Lung microvascular endothelial cell (primary cell): ENCODE measurements around the gene PFDN1. TPM values are rescaled to one million over a fixed set of nuclear protein-coding genes. Genes with fewer than 3 reads are reported as not detected.

Experiments used
- DNase-seq, 2 donors: peaks; one replicate each; pipeline versions ENCODE4 v3.0.0 to v3.0.0-alpha.2; 2010; ENCODE audit warnings: low read depth in 2 of 2
- total RNA-seq: library from RNA; depleted of rRNA; stranded (reverse); fragments of >200 nt; gene quantifications from 2 replicates; pipeline ENCODE4 v1.2.1, GENCODE V29; 2014

Gene PFDN1
- total RNA-seq, 1 donor from 2014 or later = 61.9 TPM

DNA sequence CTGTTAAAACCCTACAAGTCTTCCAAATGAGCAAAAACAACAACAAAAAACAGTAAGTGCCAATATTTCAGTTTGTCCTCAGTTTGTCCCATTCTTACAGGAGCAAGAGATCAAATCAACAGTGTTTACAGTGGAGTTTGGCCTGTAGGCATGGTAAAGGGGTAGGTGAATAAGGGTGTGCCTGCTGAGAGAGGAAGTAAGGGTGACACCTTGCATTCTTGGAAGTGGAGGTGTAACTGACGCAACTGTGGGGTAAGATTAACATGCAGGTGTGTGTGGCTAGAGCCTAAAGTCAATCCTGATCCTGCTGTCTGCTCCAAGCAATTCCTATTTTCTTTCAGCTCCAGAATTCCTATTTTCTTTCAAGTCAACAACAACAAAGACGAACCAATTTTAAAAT is 43.4 kb downstream of the PFDN1 start:
- DNase-seq = no peak

DNA sequence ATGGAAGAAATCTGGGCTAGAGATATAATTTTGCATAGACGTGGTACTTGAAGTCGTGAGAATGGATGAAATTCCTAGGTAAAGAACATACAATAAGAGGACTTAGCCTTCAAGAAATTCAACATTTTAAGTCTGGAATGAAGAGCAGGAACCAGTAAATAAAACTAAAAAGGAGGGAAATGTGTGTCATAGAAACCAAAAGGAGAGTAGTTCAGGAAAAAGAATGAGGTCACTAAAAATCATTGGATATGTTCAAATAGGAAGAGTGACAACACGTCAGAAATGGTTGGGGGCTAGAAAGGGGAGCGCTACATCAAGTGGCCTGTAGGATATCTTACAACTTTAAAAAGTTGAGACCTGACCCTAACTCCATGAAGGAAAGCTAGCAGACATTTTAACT is 44.0 kb downstream of the PFDN1 start:
- no peak for DNase-seq

GRCh38 chr5:140258016-140258415 is 44.9 kb downstream of the PFDN1 start:
- no peak for DNase-seq

GRCh38 chr5:140256726-140257125 is 46.2 kb downstream of the PFDN1 start:
- DNase-seq = no peak

GRCh38 chr5:140255460-140256157 is 47.3 kb downstream of the PFDN1 start:
- DNase-seq = no peak

- peak; percentile 40 to 42 for DNase-seq
Measured at GRCh38 chr5:140253985-140254384, 48.9 kb downstream of the PFDN1 start.

- no peak for DNase-seq
Measured at GRCh38 chr5:140252470-140253126, 50.3 kb downstream of the PFDN1 start.

- DNase-seq = peak; percentile 32 to 97
Measured at GRCh38 chr5:140251527-140251973, 51.4 kb downstream of the PFDN1 start.

GRCh38 chr5:140250386-140250785 is 52.5 kb downstream of the PFDN1 start:
- DNase-seq = peak in 1 of 2 donors; percentile 45

DNA sequence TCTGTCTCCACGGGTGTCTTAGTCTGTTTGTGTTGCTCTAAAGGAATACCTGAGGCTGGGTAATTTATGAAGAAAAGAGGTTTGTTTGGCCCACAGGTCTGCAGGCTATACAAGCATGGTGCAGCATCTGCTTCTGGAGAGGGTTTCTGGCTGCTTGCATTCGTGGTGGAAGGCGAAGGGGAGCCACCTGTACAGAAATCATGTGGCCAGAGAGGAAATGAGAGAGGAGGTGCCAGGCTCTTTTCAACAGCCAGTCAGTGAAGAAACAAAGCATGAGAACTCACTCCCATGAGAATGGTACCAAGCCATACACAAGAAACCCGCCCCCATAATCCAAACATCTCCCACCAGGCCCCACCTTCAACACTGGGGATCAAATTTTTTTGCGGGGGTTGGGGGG is 53.4 kb downstream of the PFDN1 start:
- DNase-seq = no peak

DNA sequence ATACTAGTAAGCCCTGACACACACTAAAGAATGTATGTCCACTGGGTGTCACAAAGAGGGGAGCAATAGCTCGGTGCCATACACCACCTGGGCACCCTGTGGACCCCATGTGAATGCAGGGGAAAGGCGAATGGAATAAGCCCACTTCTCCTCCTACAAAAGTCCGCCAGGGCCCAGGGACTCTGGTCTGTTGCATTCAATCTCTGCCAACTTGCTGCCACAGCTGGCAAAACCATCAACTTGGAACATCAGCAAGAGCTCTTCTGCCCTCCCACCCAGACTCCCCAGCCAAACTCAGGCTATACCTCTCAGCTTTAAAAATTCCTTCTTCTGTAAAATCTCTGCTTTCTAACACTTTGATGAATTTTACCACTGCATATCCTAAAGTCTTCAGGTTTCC is 54.5 kb downstream of the PFDN1 start:
- no peak for DNase-seq

- peak; percentile 82 to 86 for DNase-seq
Measured at GRCh38 chr5:140246378-140247122, 56.4 kb downstream of the PFDN1 start.

- DNase-seq = no peak
Measured at GRCh38 chr5:140245926-140246325, 57.0 kb downstream of the PFDN1 start.

GRCh38 chr5:140245341-140245740 is 57.6 kb downstream of the PFDN1 start:
- DNase-seq = peak in 1 of 2 donors; percentile 81

GRCh38 chr5:140244525-140245025 is 58.3 kb downstream of the PFDN1 start:
- peak; percentile 96 for DNase-seq

DNA sequence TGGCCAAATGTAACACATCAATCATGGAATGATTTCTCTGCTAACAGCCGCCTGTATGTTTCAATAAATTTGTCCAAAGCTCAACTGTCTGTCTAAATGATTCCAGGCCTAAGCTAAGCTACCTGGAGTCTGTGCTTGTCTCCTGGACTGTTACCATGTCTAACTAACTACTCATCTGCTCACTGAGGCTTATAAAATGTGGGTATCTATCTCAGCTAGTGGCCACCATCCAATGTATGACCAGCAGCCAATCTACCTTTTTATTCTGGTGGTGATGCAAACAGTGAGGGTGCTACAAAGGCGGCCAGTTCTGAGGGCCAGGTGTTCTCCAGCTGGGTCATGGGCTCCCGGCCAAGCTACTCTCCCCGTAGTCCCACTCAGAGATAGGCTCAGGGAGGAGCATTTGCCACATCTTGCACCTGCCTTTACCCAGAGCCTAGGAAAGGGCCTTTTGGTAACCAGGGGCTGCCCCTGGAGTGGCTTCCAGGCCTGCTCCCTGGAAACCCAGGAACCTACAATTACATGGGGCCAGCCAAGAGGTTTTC is 59.1 kb downstream of the PFDN1 start:
- DNase-seq = no peak

DNA sequence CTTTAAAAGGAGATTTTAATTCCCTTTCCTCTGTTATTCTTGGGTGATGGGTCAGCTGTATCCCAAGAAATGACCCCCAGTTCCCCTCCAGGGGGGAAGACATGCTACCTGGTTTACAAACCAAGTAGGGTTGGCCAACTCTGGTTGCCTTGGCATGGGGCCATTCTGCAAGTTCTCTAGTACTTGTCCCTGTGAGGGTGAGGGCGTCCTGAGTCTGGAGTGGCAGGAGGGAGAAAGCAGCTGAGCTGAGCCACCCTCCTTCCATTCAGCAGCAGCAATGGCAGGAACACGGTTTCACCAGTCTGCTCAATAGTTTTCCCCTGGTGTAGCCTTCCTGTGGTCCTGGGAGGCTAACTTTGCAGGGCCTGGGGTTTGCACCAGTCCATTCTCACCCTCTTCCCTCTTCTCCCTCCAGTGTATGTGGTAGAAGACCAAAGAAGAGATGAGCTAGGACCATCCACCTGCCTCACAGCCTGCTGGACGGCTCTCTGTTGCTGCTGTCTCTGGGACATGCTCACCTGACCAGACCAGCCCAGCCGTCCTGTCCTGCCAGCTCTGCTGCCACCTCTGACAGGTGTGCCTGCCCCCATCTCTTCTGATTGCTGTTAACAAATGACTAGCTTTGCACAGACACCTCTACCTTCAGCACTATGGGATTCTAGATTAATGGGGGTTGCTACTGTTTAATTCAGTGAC is 59.9 kb downstream of the PFDN1 start:
- DNase-seq = no peak

GRCh38 chr5:140242099-140242498 is 60.8 kb downstream of the PFDN1 start:
- DNase-seq = peak in 1 of 2 donors; percentile 22

GRCh38 chr5:140240987-140241706 is 61.8 kb downstream of the PFDN1 start:
- peak; percentile 91 to 96 for DNase-seq

DNA sequence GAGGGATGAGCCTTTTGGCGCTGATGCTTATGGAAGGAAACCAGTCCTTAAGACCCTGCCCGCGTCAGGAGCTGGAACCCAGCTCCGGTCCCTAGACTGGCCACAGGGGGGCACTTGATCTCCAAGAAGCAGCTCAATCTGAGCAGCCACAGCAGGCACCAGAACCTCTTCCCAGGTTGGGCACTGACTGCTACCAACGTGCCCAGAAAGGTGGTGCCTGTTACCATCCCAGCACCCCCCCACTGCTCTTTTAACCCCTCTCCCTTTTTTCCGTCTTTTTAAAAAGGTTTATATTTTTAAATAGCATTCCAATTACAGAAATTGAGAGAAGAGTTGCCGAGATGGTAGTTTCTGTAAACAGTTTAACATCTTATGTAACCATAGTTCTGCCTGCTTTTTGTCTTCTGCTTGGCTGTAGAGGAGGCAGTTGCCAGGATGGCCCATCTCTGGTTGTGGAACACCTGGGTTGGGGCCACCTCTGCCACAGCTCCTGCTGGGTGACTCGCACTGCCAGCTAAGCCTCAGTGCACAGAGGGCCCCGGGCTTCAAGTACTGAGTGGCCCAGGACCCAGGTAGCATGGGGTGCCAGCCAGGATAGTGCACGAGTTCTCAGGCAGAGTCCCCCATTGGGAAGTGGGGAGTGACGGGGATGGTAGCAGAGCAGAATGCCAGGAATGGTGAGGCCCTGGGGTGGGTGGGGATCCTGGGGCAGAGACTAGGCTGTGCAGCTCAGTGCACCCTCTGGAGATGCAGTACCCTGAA is 62.8 kb downstream of the PFDN1 start:
- peak; percentile 72 to 77 for DNase-seq
